Spinal cord (tissue), 10 donors: ENCODE data around the gene PCDHB3. TPM values are rescaled to one million over a fixed set of nuclear protein-coding genes. Genes with fewer than 3 reads are reported as not detected.
A peak's percentile ranks its signal among the peaks of the same experiment; 100 is the strongest.
"Not testable (repeated sequence)": the region's sequence is repeated elsewhere in the genome, so short reads cannot be mapped to it uniquely, and the experiment has no call there.

Source experiments
- DNase-seq, 6 donors: peaks; one replicate each; pipeline versions ENCODE4 v3.0.0 to v3.0.0-alpha.2; 2013 to 2015; ENCODE audit warnings: low spot score in 6 of 6, low read depth in 4 of 6
- H3K27ac ChIP-seq: one replicate; pipeline ENCODE4 v1.5.1; 2013; ENCODE audit warnings: low read depth, low read length, control low read depth
- H3K27me3 ChIP-seq: one replicate; pipeline ENCODE4 v1.6.1; 2013; ENCODE audit warnings: low read length; ENCODE audit not compliant: control insufficient read depth, insufficient read depth
- H3K36me3 ChIP-seq: one replicate; pipeline ENCODE4 v1.6.1; 2013; ENCODE audit warnings: low read length; ENCODE audit not compliant: control insufficient read depth, insufficient read depth
- H3K4me1 ChIP-seq: one replicate; pipeline ENCODE4 v1.6.1; 2013; ENCODE audit warnings: low read length; ENCODE audit not compliant: control insufficient read depth, insufficient read depth
- H3K4me3 ChIP-seq: one replicate; pipeline ENCODE4 v1.5.1; 2013; ENCODE audit warnings: low read depth, low read length, control low read depth
- H3K9me3 ChIP-seq: one replicate; pipeline ENCODE4 v1.6.1; 2013; ENCODE audit warnings: low read length; ENCODE audit not compliant: control insufficient read depth, insufficient read depth
- WGBS: methylation state at CpG from one replicate; pipeline ENCODE4 v1.1.5; 2013; ENCODE audit warnings: missing lambda C conversion rate; ENCODE audit not compliant: insufficient coverage; 5-methylcytosine and 5-hydroxymethylcytosine counted together
- long read RNA-seq, 4 donors: transcript quantifications; one replicate each; lab custom pipeline, GENCODE V29; 2026
- polyA plus RNA-seq, 2 donors: library from polyadenylated mRNA; unstranded; fragments of 120-200 nt; gene quantifications; one replicate each; pipeline ENCODE4 v1.2.1, GENCODE V29; 2013; ENCODE audit not compliant: insufficient read length in 2 of 2
- total RNA-seq, 2 donors: library from RNA; depleted of rRNA in 1 of 2; stranded (reverse); fragments of 120-200 nt in 1 of 2; fragments of >200 nt in 1 of 2; gene quantifications; one replicate each; pipeline versions ENCODE4 v1.2.3 to v1.2.4, GENCODE V29; 2013 to 2014
- donor health status: healthy.

PCDHB3 gene
- total RNA-seq (1 to 10 TPM; 2.7 to 5.5 TPM), polyA plus RNA-seq (1 to 10 TPM; 2.8 to 4.5 TPM)
- long read RNA-seq, donor 1, partial matches to known transcripts: 0 of 3 reads
- long read RNA-seq, donor 1, other reads (novel, unspliced or antisense): 0 of 3 reads
- long read RNA-seq, donor 2, partial matches to known transcripts: 0 of 2 reads
- long read RNA-seq, donor 2, other reads (novel, unspliced or antisense): 0 of 2 reads
- long read RNA-seq, donor 3: 0 reads
- long read RNA-seq, donor 4, partial matches to known transcripts: 0 of 4 reads
- long read RNA-seq, donor 4, other reads (novel, unspliced or antisense): 0 of 4 reads

GRCh38 chr5:141100243-141100805 lies at the start of gene PCDHB3:
PCDHB3 (plus strand) TSS chr5:141100473; CDS start chr5:141100650, 177 bp downstream.
- peaks cover 5% of the 10 kb centered on the region for H3K9me3 ChIP-seq
- H3K27me3 ChIP-seq: peaks cover under 1% of the 10 kb centered on the region
- DNase-seq: peak in 2 of 6 donors; percentile 52 to 77
- no peaks in the 10 kb centered on the region for H3K4me1 ChIP-seq
- WGBS: 11% methylated on average over 16 of the region's 19 CpGs
- H3K36me3 ChIP-seq: no peaks in the 10 kb centered on the region
- no peak within 1 kb of the TSS for H3K4me3 ChIP-seq
- no peak within 1 kb of the TSS for H3K27ac ChIP-seq

- Histone ChIP-seq H3K4me3 (peak within 1 kb of the TSS; percentile 28), H3K9me3 (no peaks in the 10 kb centered on the region), H3K27me3 (peaks cover 36% of the 10 kb centered on the region), H3K27ac (no peak within 1 kb of the TSS), H3K36me3 (no peaks in the 10 kb centered on the region), H3K4me1 (peaks cover 8% of the 10 kb centered on the region)
- DNase-seq: peak in 3 of 6 donors; percentile 1 to 32 (median 3)
- WGBS: 13% methylated on average over 14 of the region's 20 CpGs
Measured at GRCh38 chr5:141050622-141051520, 49.4 kb upstream of the PCDHB3 start, which contains the start of gene PCDHB1. PCDHB1 (plus strand) TSS chr5:141051374; CDS start chr5:141051471, 97 bp downstream.

GRCh38 chr5:141051521-141051866 lies 48.8 kb upstream of the PCDHB3 start:
- WGBS: 4% methylated on average over 19 of the region's 19 CpGs
- peak overlapping the region; percentile 28 for H3K4me3 ChIP-seq
- no peak overlapping the region for H3K27ac ChIP-seq
- peaks cover 8% of the 10 kb centered on the region for H3K4me1 ChIP-seq
- no peaks in the 10 kb centered on the region for H3K36me3 ChIP-seq
- no peaks in the 10 kb centered on the region for H3K9me3 ChIP-seq
- DNase-seq: no peak
- H3K27me3 ChIP-seq: peaks cover 33% of the 10 kb centered on the region

- H3K4me3 ChIP-seq: no peak overlapping the region
- peaks cover 8% of the 10 kb centered on the region for H3K27me3 ChIP-seq
- DNase-seq: no peak
- H3K36me3 ChIP-seq: no peaks in the 10 kb centered on the region
- no peak overlapping the region for H3K27ac ChIP-seq
- no peaks in the 10 kb centered on the region for H3K9me3 ChIP-seq
- 41% methylated on average over 16 of the region's 17 CpGs for WGBS
- no peaks in the 10 kb centered on the region for H3K4me1 ChIP-seq
Measured at GRCh38 chr5:141077826-141078225, 22.4 kb upstream of the PCDHB3 start.

- Histone ChIP-seq H3K36me3 (no peaks in the 10 kb centered on the region), H3K27me3 (peaks cover 6% of the 10 kb centered on the region)
Measured at GRCh38 chr5:141082228-141082627, 18.0 kb upstream of the PCDHB3 start.

GRCh38 chr5:141084487-141084989 lies 15.7 kb upstream of the PCDHB3 start:
- Histone ChIP-seq H3K4me3 (no peak overlapping the region), H3K4me1 (no peaks in the 10 kb centered on the region), H3K27me3 (no peaks in the 10 kb centered on the region), H3K9me3 (peaks cover 4% of the 10 kb centered on the region), H3K27ac (no peak overlapping the region), H3K36me3 (no peaks in the 10 kb centered on the region)
- 8% methylated on average over 16 of the region's 21 CpGs for WGBS
- peak in 2 of 6 donors; percentile 37 to 69 for DNase-seq

More at GRCh38 chr5:141082228-141082627, 18.0 kb upstream of the PCDHB3 start:
- Histone ChIP-seq H3K4me1 (no peaks in the 10 kb centered on the region), H3K27ac (no peak overlapping the region), H3K4me3 (no peak overlapping the region), H3K9me3 (peaks cover 3% of the 10 kb centered on the region)
- DNase-seq: no peak

GRCh38 chr5:141094481-141095262 lies 5.6 kb upstream of the PCDHB3 start, which contains the start of gene PCDHB2:
PCDHB2 (plus strand) TSS chr5:141094615; CDS start chr5:141094791, 176 bp downstream.
- Histone ChIP-seq H3K9me3 (peaks cover 3% of the 10 kb centered on the region), H3K27ac (no peak within 1 kb of the TSS)

GRCh38 chr5:141095263-141095641 lies 5.0 kb upstream of the PCDHB3 start:
- H3K4me1 ChIP-seq: no peaks in the 10 kb centered on the region
- no peak overlapping the region for H3K27ac ChIP-seq
- H3K36me3 ChIP-seq: no peaks in the 10 kb centered on the region
- no peak for DNase-seq
- peaks cover 7% of the 10 kb centered on the region for H3K27me3 ChIP-seq
- WGBS: 30% methylated on average over 11 of the region's 12 CpGs
- H3K4me3 ChIP-seq: peak overlapping the region; percentile 29
- peaks cover 3% of the 10 kb centered on the region for H3K9me3 ChIP-seq

More at GRCh38 chr5:141094481-141095262, 5.6 kb upstream of the PCDHB3 start, which contains the start of gene PCDHB2:
- Histone ChIP-seq H3K36me3 (no peaks in the 10 kb centered on the region), H3K4me1 (no peaks in the 10 kb centered on the region), H3K4me3 (peak within 1 kb of the TSS; percentile 29), H3K27me3 (peaks cover 7% of the 10 kb centered on the region)
- 14% methylated on average over 25 of the region's 29 CpGs for WGBS
- peak in 2 of 6 donors; percentile 60 to 81 for DNase-seq

- H3K4me3 ChIP-seq, H3K4me1 ChIP-seq, DNase-seq, H3K9me3 ChIP-seq, H3K36me3 ChIP-seq, H3K27ac ChIP-seq, H3K27me3 ChIP-seq: not testable (repeated sequence)
- 25% methylated on average over 19 of the region's 46 CpGs for WGBS
Measured at GRCh38 chr5:141096181-141096580, 4.1 kb upstream of the PCDHB3 start.
